GM23338 (cell line): ENCODE results near the gene WIPF3. TPM values are rescaled to one million over a fixed set of nuclear protein-coding genes. Genes with fewer than 3 reads are reported as not detected.

Source experiments
- ATAC-seq: fragments of 200-7000 bp; cut with Tn5 transposase; 3 replicates; pipeline ENCODE4 v1.9.1; 2020
- DNase-seq: peaks from one replicate; pipeline ENCODE4 v3.0.0-alpha.2; 2015; ENCODE audit warnings: low spot score
- H2AFZ ChIP-seq: fragments of 200-600 bp; sonication (generic); 2 replicates; pipeline ENCODE4 v1.8.0; 2016; ENCODE audit warnings: antibody characterized with exemption, mild to moderate bottlenecking, moderate library complexity
- H3F3A ChIP-seq: fragments of 200-600 bp; sonication (generic); replicated peaks from 2 replicates; pipeline ENCODE4 v1.8.0; 2017; ENCODE audit warnings: antibody characterized with exemption, mixed run types, low read depth
- H3K27ac ChIP-seq: fragments of 200-600 bp; sonication (generic); 2 replicates; pipeline ENCODE4 v1.6.1; 2016; ENCODE audit warnings: low read depth
- H3K27me3 ChIP-seq: fragments of 200-600 bp; sonication (generic); 2 replicates; pipeline ENCODE4 v1.8.0; 2016; ENCODE audit warnings: mild to moderate bottlenecking, mixed run types, moderate library complexity; ENCODE audit not compliant: insufficient read depth
- H3K36me3 ChIP-seq: fragments of 200-600 bp; sonication (generic); 2 replicates; pipeline ENCODE4 v1.8.0; 2016; ENCODE audit warnings: mild to moderate bottlenecking; ENCODE audit not compliant: insufficient read depth
- H3K4me1 ChIP-seq: fragments of 200-600 bp; sonication (generic); 2 replicates; pipeline ENCODE4 v1.8.0; 2016; ENCODE audit warnings: mild to moderate bottlenecking, moderate library complexity; ENCODE audit not compliant: insufficient read depth
- H3K4me2 ChIP-seq: fragments of 200-600 bp; sonication (generic); 2 replicates; pipeline ENCODE4 v1.7.1; 2017; ENCODE audit warnings: mixed run types
- H3K4me3 ChIP-seq: fragments of 200-600 bp; sonication (generic); 2 replicates; pipeline ENCODE4 v1.6.1; 2016; ENCODE audit warnings: mixed run types
- H3K79me2 ChIP-seq: fragments of 200-600 bp; sonication (generic); replicated peaks from 2 replicates; pipeline ENCODE4 v1.8.0; 2017; ENCODE audit warnings: mild to moderate bottlenecking; ENCODE audit not compliant: insufficient read depth
- H3K9me2 ChIP-seq: fragments of 200-600 bp; sonication (generic); 2 replicates; pipeline ENCODE4 v1.8.0; 2017; ENCODE audit not compliant: insufficient read depth
- H4K20me1 ChIP-seq: fragments of 200-600 bp; sonication (generic); replicated peaks from 2 replicates; pipeline ENCODE4 v1.8.0; 2017; ENCODE audit warnings: mild to moderate bottlenecking; ENCODE audit not compliant: insufficient read depth
- H3K27ac Mint-ChIP-seq: 2 replicates; pipeline ENCODE4 v1.8.0; 2020; ENCODE audit warnings: inconsistent platforms, mild to moderate bottlenecking, moderate library complexity, mixed read lengths
- H3K27me3 Mint-ChIP-seq: 3 replicates; pipeline ENCODE4 v1.8.0; 2022; ENCODE audit warnings: low read depth, mild to moderate bottlenecking, moderate library complexity, mixed read lengths, inconsistent platforms; ENCODE audit not compliant: insufficient read depth, poor library complexity
- H3K36me3 Mint-ChIP-seq: 3 replicates; pipeline ENCODE4 v1.8.0; 2021; ENCODE audit warnings: low read depth, mild to moderate bottlenecking, inconsistent platforms, moderate library complexity, mixed read lengths
- H3K4me1 Mint-ChIP-seq: 3 replicates; pipeline ENCODE4 v1.8.0; 2020; ENCODE audit warnings: mild to moderate bottlenecking, inconsistent platforms, mixed read lengths
- H3K4me3 Mint-ChIP-seq: 3 replicates; pipeline ENCODE4 v1.8.0; 2021; ENCODE audit warnings: moderate library complexity, mild to moderate bottlenecking, inconsistent platforms, mixed read lengths
- H3K9me3 Mint-ChIP-seq: 3 replicates; pipeline ENCODE4 v1.8.0; 2020; ENCODE audit warnings: moderate library complexity, mild to moderate bottlenecking, inconsistent platforms, mixed read lengths
- CREB1 ChIP-seq: fragments of 250-450 bp; sonication (Bioruptor Pico); IDR thresholded peaks from 2 replicates; pipeline ENCODE4 v1.5.0; 2020; ENCODE audit warnings: low read depth, mild to moderate bottlenecking, moderate library complexity
- CTCF ChIP-seq, 2 experiments: fragments of 200-600 bp in 1 of 2; sonication (generic) in 1 of 2; conservative IDR thresholded peaks; 2 replicates each; pipeline versions ENCODE4 v1.5.1 to v1.6.1; 2016 to 2017; ENCODE audit warnings: antibody characterized with exemption in 2 of 2, low read depth in 2 of 2, mild to moderate bottlenecking in 2 of 2, moderate library complexity in 1 of 2
- ETS1 ChIP-seq: IDR thresholded peaks from 2 replicates; pipeline ENCODE4 v1.6.1; 2016; ENCODE audit warnings: antibody characterized with exemption
- EZH2 ChIP-seq: fragments of 200-600 bp; sonication (generic); IDR thresholded peaks from one replicate; pipeline ENCODE4 v1.8.0; 2017; ENCODE audit warnings: antibody characterized with exemption, mild to moderate bottlenecking, low read depth; ENCODE audit not compliant: unreplicated experiment
- EZH2phosphoT487 ChIP-seq: fragments of 200-600 bp; sonication (generic); IDR thresholded peaks from one replicate; pipeline ENCODE4 v1.8.1; 2018; ENCODE audit warnings: antibody characterized with exemption; ENCODE audit not compliant: unreplicated experiment
- JUNB ChIP-seq: IDR thresholded peaks from one replicate; pipeline ENCODE4 v1.6.1; 2016; ENCODE audit warnings: antibody characterized with exemption; ENCODE audit not compliant: unreplicated experiment
- NANOG ChIP-seq: IDR thresholded peaks from 2 replicates; pipeline ENCODE4 v1.6.1; 2016; ENCODE audit warnings: antibody characterized with exemption, borderline replicate concordance
- POLR2AphosphoS5 ChIP-seq: IDR thresholded peaks from 2 replicates; pipeline ENCODE4 v1.6.1; 2016; ENCODE audit warnings: antibody characterized with exemption, low read depth
- REST ChIP-seq: IDR thresholded peaks from one replicate; pipeline ENCODE4 v1.6.1; 2018; ENCODE audit warnings: antibody characterized with exemption; ENCODE audit not compliant: unreplicated experiment
- STAT1 ChIP-seq: IDR thresholded peaks from one replicate; pipeline ENCODE4 v1.6.1; 2016; ENCODE audit warnings: antibody characterized with exemption; ENCODE audit not compliant: unreplicated experiment
- ZNF114 ChIP-seq: fragments of 250-450 bp; sonication (Bioruptor Pico); IDR thresholded peaks from 2 replicates; pipeline ENCODE4 v1.5.0; 2020; ENCODE audit warnings: mild to moderate bottlenecking, moderate library complexity
- ZNF331 ChIP-seq: fragments of 250-450 bp; sonication (Bioruptor Pico); IDR thresholded peaks from 2 replicates; pipeline ENCODE4 v1.5.0; 2020; ENCODE audit warnings: low read depth, mild to moderate bottlenecking, moderate library complexity
- ZNF462 ChIP-seq: fragments of 250-450 bp; sonication (Bioruptor Pico); IDR thresholded peaks from 2 replicates; pipeline ENCODE4 v1.5.0; 2020; ENCODE audit warnings: mild to moderate bottlenecking, moderate library complexity
- polyA plus RNA-seq: library from polyadenylated mRNA; unstranded; fragments of >200 nt; fragmentation: Nextera tagmentation; extraction: Ambion mirVana; gene quantifications from 2 replicates; pipeline ENCODE4 v1.2.1, GENCODE V29; 2016
- total RNA-seq: library from RNA; depleted of rRNA; stranded (reverse); fragments of >200 nt; shearing (Covaris generic); gene quantifications from 2 replicates; pipeline ENCODE4 v1.2.3, GENCODE V29; 2014

Gene WIPF3
- total and polyA plus RNA-seq, 2 experiments from 2014 or later: 5.7 to 11.4 TPM

- H3K27ac Mint-ChIP-seq: no peak overlapping the region
- H3K4me1 Mint-ChIP-seq: no peaks in the 10 kb centered on the region
These were observed 35.1 kb upstream of the WIPF3 start for GRCh38 chr7:29771081-29771816.

More at GRCh38 chr7:29771081-29771816, 35.1 kb upstream of the WIPF3 start:
- no peak overlapping the region for H3K4me2 ChIP-seq
- H3K79me2 ChIP-seq: no peaks in the 10 kb centered on the region
- H3F3A ChIP-seq: no peaks in the 10 kb centered on the region
- DNase-seq: no peak
- H3K9me2 ChIP-seq: no peaks in the 10 kb centered on the region
- Mint-ChIP-seq H3K27me3 (no peaks in the 10 kb centered on the region), H3K9me3 (no peaks in the 10 kb centered on the region), H3K4me3 (no peak overlapping the region), H3K36me3 (no peaks in the 10 kb centered on the region)
- no peak overlapping the region for H3K4me3 ChIP-seq
- H3K4me1 ChIP-seq: no peaks in the 10 kb centered on the region
- TF ChIP-seq CREB1 (CRISPR knock-in tag) (no peak), ZNF114 (CRISPR knock-in tag) (no peak), EZH2phosphoT487 (no peak), POLR2AphosphoS5 (no peak), EZH2 (no peak), REST (no peak), ZNF462 (CRISPR knock-in tag) (no peak), JUNB (no peak), ZNF331 (CRISPR knock-in tag) (no peak), STAT1 (no peak), CTCF (conservative IDR thresholded peaks at IDR 0.05; ENCODE audit: low read depth in 2 of 2) (no peak), ETS1 (no peak), NANOG (no peak)
- no peak overlapping the region for H2AFZ ChIP-seq
- no peaks in the 10 kb centered on the region for H3K36me3 ChIP-seq
- H3K27me3 ChIP-seq: no peaks in the 10 kb centered on the region
- no peak for ATAC-seq
- no peak overlapping the region for H3K27ac ChIP-seq
- H4K20me1 ChIP-seq: no peaks in the 10 kb centered on the region
